ENCODE measurements around the gene MAPKAPK2.

DNA sequence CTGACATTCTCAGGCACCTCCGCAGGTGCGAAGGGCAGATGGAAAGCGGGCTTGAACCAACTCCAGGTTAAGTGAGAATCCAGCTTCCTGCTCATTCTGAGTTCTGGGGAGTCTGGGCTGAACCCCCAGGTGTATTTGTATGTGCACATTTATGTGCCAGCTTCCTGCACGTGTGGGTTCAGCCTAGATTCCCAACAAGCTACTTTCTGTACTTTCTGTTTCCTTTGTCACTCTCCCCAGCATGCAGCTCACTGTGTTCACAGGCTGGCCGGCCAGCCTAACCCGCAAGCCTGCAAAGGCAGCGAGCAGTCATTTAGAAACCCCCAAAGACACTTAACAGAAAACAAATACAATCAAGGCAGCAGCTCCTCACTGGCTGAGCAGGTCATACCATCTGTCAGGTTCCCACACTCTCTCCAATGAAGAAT is 84.6 kb downstream of the MAPKAPK2 start:
- TF ChIP-seq YY1 (IDR thresholded peaks at IDR 0.05; ENCODE audit: insufficient read depth, insufficient read length) (no peak), ZNF274 (IDR thresholded peaks at IDR 0.05; ENCODE audit: low read depth, low read length) (no peak)
